Measurements from ENCODE around the gene STX10. TPM values are rescaled to one million over a fixed set of nuclear protein-coding genes. Genes with fewer than 3 reads are reported as not detected.

Gene STX10
- total RNA-seq, 4 donors from 2014 or later, result 41.0 to 97.6 (median 53.9) TPM

GRCh38 chr19:13109361-13110098 is 40.6 kb downstream of the STX10 start:
- DNase-seq (ENCODE audit: low spot score) (no peak), ATAC-seq (ENCODE audit: low FRiP score) (no peak)
- TF ChIP-seq, protein P1, sequence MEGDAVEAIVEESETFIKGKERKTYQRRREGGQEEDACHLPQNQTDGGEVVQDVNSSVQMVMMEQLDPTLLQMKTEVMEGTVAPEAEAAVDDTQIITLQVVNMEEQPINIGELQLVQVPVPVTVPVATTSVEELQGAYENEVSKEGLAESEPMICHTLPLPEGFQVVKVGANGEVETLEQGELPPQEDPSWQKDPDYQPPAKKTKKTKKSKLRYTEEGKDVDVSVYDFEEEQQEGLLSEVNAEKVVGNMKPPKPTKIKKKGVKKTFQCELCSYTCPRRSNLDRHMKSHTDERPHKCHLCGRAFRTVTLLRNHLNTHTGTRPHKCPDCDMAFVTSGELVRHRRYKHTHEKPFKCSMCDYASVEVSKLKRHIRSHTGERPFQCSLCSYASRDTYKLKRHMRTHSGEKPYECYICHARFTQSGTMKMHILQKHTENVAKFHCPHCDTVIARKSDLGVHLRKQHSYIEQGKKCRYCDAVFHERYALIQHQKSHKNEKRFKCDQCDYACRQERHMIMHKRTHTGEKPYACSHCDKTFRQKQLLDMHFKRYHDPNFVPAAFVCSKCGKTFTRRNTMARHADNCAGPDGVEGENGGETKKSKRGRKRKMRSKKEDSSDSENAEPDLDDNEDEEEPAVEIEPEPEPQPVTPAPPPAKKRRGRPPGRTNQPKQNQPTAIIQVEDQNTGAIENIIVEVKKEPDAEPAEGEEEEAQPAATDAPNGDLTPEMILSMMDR (IDR thresholded peaks at IDR 0.05), result no peak

- TF ChIP-seq, protein P1 (IDR thresholded peaks at IDR 0.05), result no peak
- no peak for ATAC-seq (ENCODE audit: low FRiP score)
- DNase-seq (ENCODE audit: low spot score), result no peak
Observed at GRCh38 chr19:13104848-13105711, 45.1 kb downstream of the STX10 start.

GRCh38 chr19:13104360-13104847 is 45.8 kb downstream of the STX10 start:
- DNase-seq (ENCODE audit: low spot score), result no peak
- no peak for ATAC-seq (ENCODE audit: low FRiP score)
- TF ChIP-seq, protein P1 (IDR thresholded peaks at IDR 0.05), result no peak

- TF ChIP-seq, protein P1 (IDR thresholded peaks at IDR 0.05), result no peak
- DNase-seq (ENCODE audit: low spot score) (no peak), ATAC-seq (ENCODE audit: low FRiP score) (no peak)
Observed at GRCh38 chr19:13103581-13104359, 46.4 kb downstream of the STX10 start.

DNA sequence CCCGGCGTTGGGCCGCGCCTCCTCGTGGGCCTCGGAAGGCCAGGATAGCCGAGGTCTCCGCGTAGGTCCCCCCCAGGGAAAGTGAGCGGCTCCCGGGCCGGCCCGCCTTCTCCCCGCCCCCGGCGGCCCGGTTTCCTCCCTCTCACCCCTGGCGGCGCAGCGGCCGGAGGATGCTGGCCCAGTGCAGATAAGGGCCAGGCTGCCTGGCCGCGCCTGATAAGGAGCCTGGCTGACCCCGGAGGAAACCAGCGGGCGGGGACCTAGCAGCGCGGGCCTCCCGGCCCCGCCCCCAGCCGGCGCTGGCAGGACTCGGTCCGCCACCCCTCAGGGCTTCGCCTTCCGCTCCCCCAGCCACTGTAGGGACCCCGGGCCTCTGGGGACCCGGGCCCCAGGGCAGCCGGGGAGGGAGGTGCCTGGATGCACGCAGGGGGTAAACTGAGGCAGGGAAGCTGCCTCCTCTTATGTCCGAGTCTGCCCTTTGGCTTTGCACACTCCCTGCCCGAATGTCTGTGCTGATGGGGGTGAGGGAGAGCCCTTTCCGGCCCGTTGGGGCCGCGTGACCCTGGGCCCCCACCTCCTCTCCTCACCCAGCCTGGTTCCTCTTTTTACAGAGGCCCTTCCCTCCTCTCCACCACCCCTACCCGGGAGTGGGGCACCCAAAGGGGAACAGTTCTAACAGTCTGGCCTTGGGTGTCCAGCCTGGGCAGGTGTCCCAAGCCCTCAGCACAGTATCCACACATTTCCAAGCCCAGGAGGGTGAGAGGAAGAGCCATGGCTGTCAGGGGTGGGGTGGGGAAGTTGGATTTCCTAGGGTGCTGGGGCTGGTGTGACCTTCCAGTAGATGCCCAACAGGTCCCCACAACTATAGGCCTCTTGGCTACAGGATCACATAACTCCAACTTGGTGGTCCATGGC is 47.3 kb downstream of the STX10 start, which contains the start of gene LYL1:
Gene LYL1 (minus strand): TSS at position 193 of the 915 bp plus-strand sequence. CDS start 1,687 bp downstream, outside the sequence.
- TF ChIP-seq, protein P1 (IDR thresholded peaks at IDR 0.05), result no peak
- DNase-seq (ENCODE audit: low spot score), result no peak
- peak; percentile 49 for ATAC-seq (ENCODE audit: low FRiP score)

DNA sequence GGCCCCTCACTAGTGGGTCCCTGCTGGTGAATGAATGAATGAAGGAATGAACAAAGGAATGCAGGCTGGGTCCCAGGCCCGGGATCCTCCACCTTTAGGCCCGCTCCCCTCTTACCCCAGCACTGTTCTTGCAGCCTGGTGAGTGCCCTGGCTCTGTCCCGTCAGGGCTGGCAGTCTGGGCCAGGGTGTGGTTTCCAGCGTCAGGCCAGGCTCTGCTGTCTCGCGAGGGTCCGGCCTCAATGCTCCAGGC is 47.8 kb downstream of the STX10 start:
- ATAC-seq (ENCODE audit: low FRiP score) (no peak), DNase-seq (ENCODE audit: low spot score) (no peak)
- TF ChIP-seq, protein P1 (IDR thresholded peaks at IDR 0.05), result no peak

Measured in omental fat pad (tissue), 4 donors.